ENCODE data around the gene PPFIA3. TPM values are rescaled to one million over a fixed set of nuclear protein-coding genes. Genes with fewer than 3 reads are reported as not detected.

Gene PPFIA3
- total RNA-seq, 1 experiment from 2014 or later = 27.3 TPM

- TF ChIP-seq, protein P1, sequence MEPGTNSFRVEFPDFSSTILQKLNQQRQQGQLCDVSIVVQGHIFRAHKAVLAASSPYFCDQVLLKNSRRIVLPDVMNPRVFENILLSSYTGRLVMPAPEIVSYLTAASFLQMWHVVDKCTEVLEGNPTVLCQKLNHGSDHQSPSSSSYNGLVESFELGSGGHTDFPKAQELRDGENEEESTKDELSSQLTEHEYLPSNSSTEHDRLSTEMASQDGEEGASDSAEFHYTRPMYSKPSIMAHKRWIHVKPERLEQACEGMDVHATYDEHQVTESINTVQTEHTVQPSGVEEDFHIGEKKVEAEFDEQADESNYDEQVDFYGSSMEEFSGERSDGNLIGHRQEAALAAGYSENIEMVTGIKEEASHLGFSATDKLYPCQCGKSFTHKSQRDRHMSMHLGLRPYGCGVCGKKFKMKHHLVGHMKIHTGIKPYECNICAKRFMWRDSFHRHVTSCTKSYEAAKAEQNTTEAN (CRISPR knock-in tag; IDR thresholded peaks at IDR 0.05) = peak; percentile 86
- TF ChIP-seq MYBL2 (CRISPR knock-in tag; IDR thresholded peaks at IDR 0.05) (peak; percentile 82), RORB (CRISPR knock-in tag; IDR thresholded peaks at IDR 0.05) (no peak), AR (CRISPR knock-in tag; IDR thresholded peaks at IDR 0.05) (no peak), GTF2I (CRISPR knock-in tag; conservative IDR thresholded peaks at IDR 0.05) (no peak), NFE2L1 (CRISPR knock-in tag; IDR thresholded peaks at IDR 0.05) (peak; percentile 82; the same call in 1 of the 2 replicates), ATF3 (CRISPR knock-in tag; conservative IDR thresholded peaks at IDR 0.05) (peak; percentile 18), ZNF138 (CRISPR knock-in tag; conservative IDR thresholded peaks at IDR 0.05) (peak; percentile 91), MXD4 (CRISPR knock-in tag; IDR thresholded peaks at IDR 0.05; ENCODE audit: borderline replicate concordance) (no peak), HMGA2 (CRISPR knock-in tag; IDR thresholded peaks at IDR 0.05) (no peak), PRRX2 (CRISPR knock-in tag; IDR thresholded peaks at IDR 0.05) (no peak), SOX15 (CRISPR knock-in tag; IDR thresholded peaks at IDR 0.05) (no peak), FOXP1 (CRISPR knock-in tag; IDR thresholded peaks at IDR 0.05; ENCODE audit: borderline replicate concordance) (peak; percentile 98), SMAD4 (CRISPR knock-in tag; IDR thresholded peaks at IDR 0.05) (no peak), GRHL2 (CRISPR knock-in tag; IDR thresholded peaks at IDR 0.05; ENCODE audit: insufficient replicate concordance, severe bottlenecking) (no peak), ZNF512 (CRISPR knock-in tag; IDR thresholded peaks at IDR 0.05; ENCODE audit: borderline replicate concordance) (no peak), FOXP4 (CRISPR knock-in tag; IDR thresholded peaks at IDR 0.05) (peak; percentile 98)
- TF ChIP-seq, protein P2, sequence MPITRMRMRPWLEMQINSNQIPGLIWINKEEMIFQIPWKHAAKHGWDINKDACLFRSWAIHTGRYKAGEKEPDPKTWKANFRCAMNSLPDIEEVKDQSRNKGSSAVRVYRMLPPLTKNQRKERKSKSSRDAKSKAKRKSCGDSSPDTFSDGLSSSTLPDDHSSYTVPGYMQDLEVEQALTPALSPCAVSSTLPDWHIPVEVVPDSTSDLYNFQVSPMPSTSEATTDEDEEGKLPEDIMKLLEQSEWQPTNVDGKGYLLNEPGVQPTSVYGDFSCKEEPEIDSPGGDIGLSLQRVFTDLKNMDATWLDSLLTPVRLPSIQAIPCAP (CRISPR knock-in tag; IDR thresholded peaks at IDR 0.05) = peak; percentile 97
- TF ChIP-seq, protein P3, sequence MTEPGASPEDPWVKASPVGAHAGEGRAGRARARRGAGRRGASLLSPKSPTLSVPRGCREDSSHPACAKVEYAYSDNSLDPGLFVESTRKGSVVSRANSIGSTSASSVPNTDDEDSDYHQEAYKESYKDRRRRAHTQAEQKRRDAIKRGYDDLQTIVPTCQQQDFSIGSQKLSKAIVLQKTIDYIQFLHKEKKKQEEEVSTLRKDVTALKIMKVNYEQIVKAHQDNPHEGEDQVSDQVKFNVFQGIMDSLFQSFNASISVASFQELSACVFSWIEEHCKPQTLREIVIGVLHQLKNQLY (CRISPR knock-in tag; IDR thresholded peaks at IDR 0.05) = 0 out of 2 replicates have a peak, but pooled peaks have one; percentile 74
- TF ChIP-seq, protein P4, sequence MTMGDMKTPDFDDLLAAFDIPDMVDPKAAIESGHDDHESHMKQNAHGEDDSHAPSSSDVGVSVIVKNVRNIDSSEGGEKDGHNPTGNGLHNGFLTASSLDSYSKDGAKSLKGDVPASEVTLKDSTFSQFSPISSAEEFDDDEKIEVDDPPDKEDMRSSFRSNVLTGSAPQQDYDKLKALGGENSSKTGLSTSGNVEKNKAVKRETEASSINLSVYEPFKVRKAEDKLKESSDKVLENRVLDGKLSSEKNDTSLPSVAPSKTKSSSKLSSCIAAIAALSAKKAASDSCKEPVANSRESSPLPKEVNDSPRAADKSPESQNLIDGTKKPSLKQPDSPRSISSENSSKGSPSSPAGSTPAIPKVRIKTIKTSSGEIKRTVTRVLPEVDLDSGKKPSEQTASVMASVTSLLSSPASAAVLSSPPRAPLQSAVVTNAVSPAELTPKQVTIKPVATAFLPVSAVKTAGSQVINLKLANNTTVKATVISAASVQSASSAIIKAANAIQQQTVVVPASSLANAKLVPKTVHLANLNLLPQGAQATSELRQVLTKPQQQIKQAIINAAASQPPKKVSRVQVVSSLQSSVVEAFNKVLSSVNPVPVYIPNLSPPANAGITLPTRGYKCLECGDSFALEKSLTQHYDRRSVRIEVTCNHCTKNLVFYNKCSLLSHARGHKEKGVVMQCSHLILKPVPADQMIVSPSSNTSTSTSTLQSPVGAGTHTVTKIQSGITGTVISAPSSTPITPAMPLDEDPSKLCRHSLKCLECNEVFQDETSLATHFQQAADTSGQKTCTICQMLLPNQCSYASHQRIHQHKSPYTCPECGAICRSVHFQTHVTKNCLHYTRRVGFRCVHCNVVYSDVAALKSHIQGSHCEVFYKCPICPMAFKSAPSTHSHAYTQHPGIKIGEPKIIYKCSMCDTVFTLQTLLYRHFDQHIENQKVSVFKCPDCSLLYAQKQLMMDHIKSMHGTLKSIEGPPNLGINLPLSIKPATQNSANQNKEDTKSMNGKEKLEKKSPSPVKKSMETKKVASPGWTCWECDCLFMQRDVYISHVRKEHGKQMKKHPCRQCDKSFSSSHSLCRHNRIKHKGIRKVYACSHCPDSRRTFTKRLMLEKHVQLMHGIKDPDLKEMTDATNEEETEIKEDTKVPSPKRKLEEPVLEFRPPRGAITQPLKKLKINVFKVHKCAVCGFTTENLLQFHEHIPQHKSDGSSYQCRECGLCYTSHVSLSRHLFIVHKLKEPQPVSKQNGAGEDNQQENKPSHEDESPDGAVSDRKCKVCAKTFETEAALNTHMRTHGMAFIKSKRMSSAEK (CRISPR knock-in tag; IDR thresholded peaks at IDR 0.05; ENCODE audit: borderline replicate concordance) = peak; percentile 56; the same call in 1 of the 2 replicates
- TF ChIP-seq, protein P5, sequence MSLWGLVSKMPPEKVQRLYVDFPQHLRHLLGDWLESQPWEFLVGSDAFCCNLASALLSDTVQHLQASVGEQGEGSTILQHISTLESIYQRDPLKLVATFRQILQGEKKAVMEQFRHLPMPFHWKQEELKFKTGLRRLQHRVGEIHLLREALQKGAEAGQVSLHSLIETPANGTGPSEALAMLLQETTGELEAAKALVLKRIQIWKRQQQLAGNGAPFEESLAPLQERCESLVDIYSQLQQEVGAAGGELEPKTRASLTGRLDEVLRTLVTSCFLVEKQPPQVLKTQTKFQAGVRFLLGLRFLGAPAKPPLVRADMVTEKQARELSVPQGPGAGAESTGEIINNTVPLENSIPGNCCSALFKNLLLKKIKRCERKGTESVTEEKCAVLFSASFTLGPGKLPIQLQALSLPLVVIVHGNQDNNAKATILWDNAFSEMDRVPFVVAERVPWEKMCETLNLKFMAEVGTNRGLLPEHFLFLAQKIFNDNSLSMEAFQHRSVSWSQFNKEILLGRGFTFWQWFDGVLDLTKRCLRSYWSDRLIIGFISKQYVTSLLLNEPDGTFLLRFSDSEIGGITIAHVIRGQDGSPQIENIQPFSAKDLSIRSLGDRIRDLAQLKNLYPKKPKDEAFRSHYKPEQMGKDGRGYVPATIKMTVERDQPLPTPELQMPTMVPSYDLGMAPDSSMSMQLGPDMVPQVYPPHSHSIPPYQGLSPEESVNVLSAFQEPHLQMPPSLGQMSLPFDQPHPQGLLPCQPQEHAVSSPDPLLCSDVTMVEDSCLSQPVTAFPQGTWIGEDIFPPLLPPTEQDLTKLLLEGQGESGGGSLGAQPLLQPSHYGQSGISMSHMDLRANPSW (CRISPR knock-in tag; conservative IDR thresholded peaks at IDR 0.05; ENCODE audit: low read depth) = no peak
Measured at GRCh38 chr19:49127674-49128544, 8.6 kb downstream of the PPFIA3 start (continued).
